ENCODE measurements around the gene NCOA1. TPM values are rescaled to one million over a fixed set of nuclear protein-coding genes. Genes with fewer than 3 reads are reported as not detected.

The NCOA1 gene
- total and polyA plus RNA-seq, 10 of the 15 experiments (the other 5 are each of a cell fraction or from before 2014, with no cell fraction given), result 1.8 to 35.6 (median 6.1) TPM

DNA sequence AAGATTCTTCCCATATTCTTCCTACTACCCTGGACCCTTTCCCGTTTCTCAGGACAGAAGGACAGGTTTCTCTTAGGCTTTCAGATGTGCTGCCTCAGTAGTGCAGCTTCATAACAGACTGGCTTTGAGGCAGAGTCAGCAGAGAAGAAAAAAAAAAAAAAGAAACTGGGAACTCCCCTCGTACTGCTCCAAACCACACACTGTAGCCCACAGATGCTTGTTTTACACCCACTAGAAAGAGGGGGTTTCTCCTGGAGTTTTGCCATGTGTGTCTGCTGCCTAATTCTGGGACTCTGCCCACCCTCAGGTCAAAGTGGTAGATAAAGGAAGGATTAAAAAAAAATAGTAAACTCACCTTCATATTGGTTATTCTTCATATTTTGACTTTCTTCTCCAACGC is 95.9 kb downstream of the NCOA1 start (continued):
- TF ChIP-seq, protein P1, sequence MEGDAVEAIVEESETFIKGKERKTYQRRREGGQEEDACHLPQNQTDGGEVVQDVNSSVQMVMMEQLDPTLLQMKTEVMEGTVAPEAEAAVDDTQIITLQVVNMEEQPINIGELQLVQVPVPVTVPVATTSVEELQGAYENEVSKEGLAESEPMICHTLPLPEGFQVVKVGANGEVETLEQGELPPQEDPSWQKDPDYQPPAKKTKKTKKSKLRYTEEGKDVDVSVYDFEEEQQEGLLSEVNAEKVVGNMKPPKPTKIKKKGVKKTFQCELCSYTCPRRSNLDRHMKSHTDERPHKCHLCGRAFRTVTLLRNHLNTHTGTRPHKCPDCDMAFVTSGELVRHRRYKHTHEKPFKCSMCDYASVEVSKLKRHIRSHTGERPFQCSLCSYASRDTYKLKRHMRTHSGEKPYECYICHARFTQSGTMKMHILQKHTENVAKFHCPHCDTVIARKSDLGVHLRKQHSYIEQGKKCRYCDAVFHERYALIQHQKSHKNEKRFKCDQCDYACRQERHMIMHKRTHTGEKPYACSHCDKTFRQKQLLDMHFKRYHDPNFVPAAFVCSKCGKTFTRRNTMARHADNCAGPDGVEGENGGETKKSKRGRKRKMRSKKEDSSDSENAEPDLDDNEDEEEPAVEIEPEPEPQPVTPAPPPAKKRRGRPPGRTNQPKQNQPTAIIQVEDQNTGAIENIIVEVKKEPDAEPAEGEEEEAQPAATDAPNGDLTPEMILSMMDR (IDR thresholded peaks at IDR 0.05 in 2 of 3, conservative IDR thresholded peaks at IDR 0.05 in 1 of 3; ENCODE audit: control insufficient read depth in 2 of 3, extremely low read depth in 1 of 3, insufficient read depth in 1 of 3, low read depth in 3 of 3, low read length in 3 of 3), result no peak
- TF ChIP-seq PBX3 (IDR thresholded peaks at IDR 0.05; ENCODE audit: insufficient replicate concordance, low read depth, low read length) (no peak), SUPT20H (IDR thresholded peaks at IDR 0.05; ENCODE audit: borderline replicate concordance, control insufficient read depth, low read depth, low read length) (no peak), TCF7 (IDR thresholded peaks at IDR 0.05; ENCODE audit: borderline replicate concordance) (no peak), SREBF1 (IDR thresholded peaks at IDR 0.05; ENCODE audit: low read length) (no peak), RUNX3 (IDR thresholded peaks at IDR 0.05; ENCODE audit: low read length) (peak; percentile 97), TCF3 (IDR thresholded peaks at IDR 0.05; ENCODE audit: borderline replicate concordance, insufficient read depth, low read depth, low read length) (0 out of 2 replicates have a peak, but pooled peaks have one; percentile 30), CREM (IDR thresholded peaks at IDR 0.05; ENCODE audit: low read depth) (no peak; the same call in 1 of the 2 replicates), PML (IDR thresholded peaks at IDR 0.05; ENCODE audit: low read length) (no peak), CBFB (IDR thresholded peaks at IDR 0.05; ENCODE audit: low read depth) (peak; percentile 64; the same call in 1 of the 2 replicates), BHLHE40 (IDR thresholded peaks at IDR 0.05; ENCODE audit: borderline replicate concordance in 1 of 2, low read depth in 2 of 2, low read length in 1 of 2) (peak in 1 of 2 experiments; percentile 62; a peak in 1 of 4 replicates), RAD51 (IDR thresholded peaks at IDR 0.05) (no peak), RCOR1 (conservative IDR thresholded peaks at IDR 0.05; ENCODE audit: low read depth, low read length) (no peak), GABPA (IDR thresholded peaks at IDR 0.05; ENCODE audit: low read depth) (no peak), ZNF274 (IDR thresholded peaks at IDR 0.05; ENCODE audit: insufficient read depth, insufficient read length) (no peak), KLF5 (IDR thresholded peaks at IDR 0.05; ENCODE audit: partially characterized antibody) (no peak), ZZZ3 (IDR thresholded peaks at IDR 0.05; ENCODE audit: control insufficient read depth, insufficient read length, low read depth) (no peak), FOXK2 (IDR thresholded peaks at IDR 0.05) (no peak), KAT2A (conservative IDR thresholded peaks at IDR 0.05; ENCODE audit: control insufficient read depth, low read depth, low read length) (no peak), HDAC2 (IDR thresholded peaks at IDR 0.05) (no peak), WRNIP1 (IDR thresholded peaks at IDR 0.05; ENCODE audit: borderline replicate concordance, low read depth, low read length) (no peak), SIX5 (IDR thresholded peaks at IDR 0.05; ENCODE audit: low read depth, low read length, severe bottlenecking) (no peak), SMAD5 (IDR thresholded peaks at IDR 0.05; ENCODE audit: low read depth) (no peak), KDM1A (IDR thresholded peaks at IDR 0.05; ENCODE audit: borderline replicate concordance) (no peak), CBX5 (IDR thresholded peaks at IDR 0.05; ENCODE audit: low read depth) (no peak), ETV6 (conservative IDR thresholded peaks at IDR 0.05 in 1 of 2, IDR thresholded peaks at IDR 0.05 in 1 of 2; ENCODE audit: borderline replicate concordance in 1 of 2, low read depth in 1 of 2) (no peak)
- TF ChIP-seq, protein P2, sequence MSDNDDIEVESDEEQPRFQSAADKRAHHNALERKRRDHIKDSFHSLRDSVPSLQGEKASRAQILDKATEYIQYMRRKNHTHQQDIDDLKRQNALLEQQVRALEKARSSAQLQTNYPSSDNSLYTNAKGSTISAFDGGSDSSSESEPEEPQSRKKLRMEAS (IDR thresholded peaks at IDR 0.05; ENCODE audit: low read depth, low read length), result no peak
- TF ChIP-seq, protein P3, sequence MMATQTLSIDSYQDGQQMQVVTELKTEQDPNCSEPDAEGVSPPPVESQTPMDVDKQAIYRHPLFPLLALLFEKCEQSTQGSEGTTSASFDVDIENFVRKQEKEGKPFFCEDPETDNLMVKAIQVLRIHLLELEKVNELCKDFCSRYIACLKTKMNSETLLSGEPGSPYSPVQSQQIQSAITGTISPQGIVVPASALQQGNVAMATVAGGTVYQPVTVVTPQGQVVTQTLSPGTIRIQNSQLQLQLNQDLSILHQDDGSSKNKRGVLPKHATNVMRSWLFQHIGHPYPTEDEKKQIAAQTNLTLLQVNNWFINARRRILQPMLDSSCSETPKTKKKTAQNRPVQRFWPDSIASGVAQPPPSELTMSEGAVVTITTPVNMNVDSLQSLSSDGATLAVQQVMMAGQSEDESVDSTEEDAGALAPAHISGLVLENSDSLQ (IDR thresholded peaks at IDR 0.05), result no peak

Measured in GM12878 (cell line).